ENCODE measurements around the gene MYO5A.

GRCh38 chr15:52362497-52362896, 166.2 kb downstream of the MYO5A start:
- TF ChIP-seq GATA3 (IDR thresholded peaks at IDR 0.05; ENCODE audit: low read depth, low read length): no peak
- no peak for TF ChIP-seq GATA2 (IDR thresholded peaks at IDR 0.05; ENCODE audit: low read depth, low read length)
